H4 (cell line): ENCODE data around the gene CAMK2B. TPM values are rescaled to one million over a fixed set of nuclear protein-coding genes. Genes with fewer than 3 reads are reported as not detected.
"Not testable (repeated sequence)": the region's sequence is repeated elsewhere in the genome, so short reads cannot be mapped to it uniquely, and the experiment has no call there.

Source experiments
- DNase-seq: peaks from one replicate; pipeline ENCODE4 v3.0.0-alpha.2; 2015; ENCODE audit warnings: low spot score
- total RNA-seq: library from RNA; depleted of rRNA; stranded (reverse); fragments of >200 nt; shearing (Covaris generic); gene quantifications from 2 replicates; pipeline ENCODE4 v1.2.3, GENCODE V29; 2014

The CAMK2B gene
- total RNA-seq, 1 experiment from 2014 or later: 0.06 TPM

GRCh38 chr7:44217223-44217714, 108.1 kb downstream of the CAMK2B start:
- no peak for DNase-seq

GRCh38 chr7:44216521-44217222, 108.7 kb downstream of the CAMK2B start:
- DNase-seq: no peak

- no peak for DNase-seq
Measured at GRCh38 chr7:44216019-44216418, 109.4 kb downstream of the CAMK2B start.

GRCh38 chr7:44215531-44215930, 109.9 kb downstream of the CAMK2B start:
- DNase-seq: no peak

GRCh38 chr7:44213877-44214388, 111.5 kb downstream of the CAMK2B start:
- DNase-seq: no peak

GRCh38 chr7:44213206-44213876, 112.1 kb downstream of the CAMK2B start:
- no peak for DNase-seq

- no peak for DNase-seq
Measured at GRCh38 chr7:44212581-44213184, 112.7 kb downstream of the CAMK2B start.

- DNase-seq: no peak
Measured at GRCh38 chr7:44212018-44212417, 113.4 kb downstream of the CAMK2B start.

- no peak for DNase-seq
Measured at GRCh38 chr7:44211126-44211675, 114.2 kb downstream of the CAMK2B start.

GRCh38 chr7:44210107-44210506, 115.3 kb downstream of the CAMK2B start:
- DNase-seq: no peak

GRCh38 chr7:44208085-44208484, 117.3 kb downstream of the CAMK2B start:
- DNase-seq: no peak

GRCh38 chr7:44206008-44206407, 119.4 kb downstream of the CAMK2B start:
- DNase-seq: no peak

GRCh38 chr7:44201813-44202212, 123.6 kb downstream of the CAMK2B start:
- no peak for DNase-seq

- DNase-seq: peak; percentile 100
Measured at GRCh38 chr7:44200699-44201461, 124.5 kb downstream of the CAMK2B start, which contains the start of gene YKT6. Gene YKT6, plus strand, starts transcription at chr7:44200978. Its CDS starts 158 bp downstream, at chr7:44201136.

GRCh38 chr7:44200163-44200562, 125.2 kb downstream of the CAMK2B start:
- DNase-seq: not testable (repeated sequence)

- no peak for DNase-seq
Measured at GRCh38 chr7:44197474-44197873, 127.9 kb downstream of the CAMK2B start.

GRCh38 chr7:44196450-44196872, 128.9 kb downstream of the CAMK2B start:
- peak; percentile 68 for DNase-seq

- no peak for DNase-seq
Measured at GRCh38 chr7:44195889-44196288, 129.5 kb downstream of the CAMK2B start.

GRCh38 chr7:44194562-44195145, 130.7 kb downstream of the CAMK2B start:
- DNase-seq: no peak

- DNase-seq: no peak
Measured at GRCh38 chr7:44194069-44194468, 131.3 kb downstream of the CAMK2B start.
